Activated CD4-positive, alpha-beta memory T cell treated with anti-CD3 and anti-CD28 coated beads, Interleukin-2, amount 10 ng/mL, durations not matched to agents 7 days and 5 days (primary cell): ENCODE measurements around the gene CCPG1. TPM values are rescaled to one million over a fixed set of nuclear protein-coding genes. Genes with fewer than 3 reads are reported as not detected.

Source experiments
- CTCF ChIA-PET: fragments of 350-600 bp; sonication (Branson Sonifier 250); formaldehyde crosslinking; loops from one replicate; lab custom pipeline; 2021; ENCODE audit warnings: antibody characterized with exemption, inconsistent platforms; lab: Charles Lee
- POLR2A ChIA-PET: fragments of 350-600 bp; sonication (Branson Sonifier 250); formaldehyde crosslinking; loops from one replicate; lab custom pipeline; 2021; ENCODE audit warnings: antibody characterized with exemption; lab: Charles Lee
- DNase-seq: peaks from one replicate; pipeline ENCODE4 v3.0.0-alpha.2; 2020
- H3K27ac Mint-ChIP-seq: one replicate; pipeline ENCODE4 v1.8.0; 2021; ENCODE audit warnings: mild to moderate bottlenecking, mixed read lengths
- H3K27me3 Mint-ChIP-seq: one replicate; pipeline ENCODE4 v1.8.0; 2021; ENCODE audit warnings: mixed read lengths
- H3K36me3 Mint-ChIP-seq: one replicate; pipeline ENCODE4 v1.8.0; 2021; ENCODE audit warnings: low read depth, mixed read lengths
- H3K4me1 Mint-ChIP-seq: one replicate; pipeline ENCODE4 v1.8.0; 2021; ENCODE audit warnings: mixed read lengths
- H3K4me3 Mint-ChIP-seq: one replicate; pipeline ENCODE4 v1.8.0; 2021; ENCODE audit warnings: mild to moderate bottlenecking, mixed read lengths
- H3K9me3 Mint-ChIP-seq: one replicate; pipeline ENCODE4 v1.8.0; 2021; ENCODE audit warnings: mixed read lengths
- total RNA-seq, 2 experiments: library from RNA; stranded (reverse); gene quantifications; one replicate each; pipeline ENCODE4 v1.2.3, GENCODE V29; 2021

The CCPG1 gene
- total RNA-seq, 2 experiments from 2014 or later = 33.3 to 33.4 TPM

DNA sequence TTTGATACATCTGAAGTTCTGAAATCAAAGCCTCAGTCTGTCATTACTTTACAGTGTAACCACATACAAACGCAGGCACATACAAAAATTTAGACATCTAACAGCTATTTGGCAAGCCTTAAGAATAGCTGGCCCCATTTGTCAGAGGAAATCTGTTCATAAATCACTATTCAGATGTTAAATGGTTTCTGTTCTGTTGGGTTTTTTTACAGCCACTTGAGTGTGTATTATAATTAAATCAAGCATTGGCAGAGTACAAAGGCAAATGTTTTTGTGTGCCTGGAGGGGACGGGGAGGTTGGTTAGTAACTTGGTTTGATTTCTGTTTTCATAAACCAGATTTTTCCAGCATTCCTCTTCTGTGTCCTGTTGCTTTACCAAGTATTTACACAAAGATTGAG is 65.0 kb downstream of the CCPG1 start:
- POLR2A ChIA-PET = interaction anchor here (0.8 kb wide), 1 partner anchor 24 kb away, joined by 3 read pairs; the partner anchor contains the start of genes PIGB and PIGBOS1
- no peaks in the 10 kb centered on the region for H3K4me1 Mint-ChIP-seq
- CTCF ChIA-PET = interaction anchor here (1.3 kb wide), 1 partner anchor 65 kb away, joined by 3 read pairs; the partner anchor contains the start of genes CCPG1 and PIERCE2

DNA sequence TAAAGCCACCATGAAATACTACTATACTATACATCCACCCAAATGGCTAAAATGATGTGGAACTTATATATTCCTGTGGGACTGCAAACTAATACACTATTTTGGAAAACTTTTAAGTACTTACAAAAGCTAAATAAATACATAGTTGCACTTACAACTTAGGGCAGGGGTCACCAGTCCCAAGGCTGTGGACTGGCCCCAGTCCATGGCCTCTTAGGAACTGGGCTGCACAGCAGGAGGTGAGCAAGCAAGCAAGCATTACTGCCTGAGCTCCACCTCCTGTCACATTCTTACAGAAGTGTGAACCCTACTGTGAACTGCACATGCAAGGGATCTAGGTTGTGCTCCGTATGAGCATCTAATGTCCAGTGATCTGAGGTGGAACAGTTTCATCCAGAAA is 71.0 kb downstream of the CCPG1 start:
- no peaks in the 10 kb centered on the region for H3K4me1 Mint-ChIP-seq
- H3K36me3 Mint-ChIP-seq = peaks cover 32% of the 10 kb centered on the region
- no peak overlapping the region for H3K27ac Mint-ChIP-seq
- no peak overlapping the region for H3K4me3 Mint-ChIP-seq
- H3K27me3 Mint-ChIP-seq = no peaks in the 10 kb centered on the region
- DNase-seq = no peak
- ChIA-PET CTCF (interaction anchor here (2.0 kb wide), 1 partner anchor 102 kb away, joined by 4 read pairs; no protein-coding TSS in a partner anchor), POLR2A (interaction anchor here (1.1 kb wide), 1 partner anchor 18 kb away, joined by 3 read pairs; the partner anchor contains the start of genes PIGB and PIGBOS1)
- H3K9me3 Mint-ChIP-seq = no peaks in the 10 kb centered on the region

More for the DNA sequence above, 65.0 kb downstream of the CCPG1 start:
- Mint-ChIP-seq H3K9me3 (no peaks in the 10 kb centered on the region), H3K27ac (no peak overlapping the region), H3K27me3 (no peaks in the 10 kb centered on the region), H3K4me3 (no peak overlapping the region), H3K36me3 (peaks cover 40% of the 10 kb centered on the region)
- no peak for DNase-seq

- no peaks in the 10 kb centered on the region for H3K27me3 Mint-ChIP-seq
- CTCF ChIA-PET = no interaction called here
- no peak overlapping the region for H3K27ac Mint-ChIP-seq
- H3K4me1 Mint-ChIP-seq = no peaks in the 10 kb centered on the region
- H3K36me3 Mint-ChIP-seq = peaks cover 41% of the 10 kb centered on the region
- POLR2A ChIA-PET = no interaction called here
- H3K9me3 Mint-ChIP-seq = no peaks in the 10 kb centered on the region
- no peak overlapping the region for H3K4me3 Mint-ChIP-seq
- no peak for DNase-seq
Measured at GRCh38 chr15:55334997-55335396, 73.2 kb downstream of the CCPG1 start.

DNA sequence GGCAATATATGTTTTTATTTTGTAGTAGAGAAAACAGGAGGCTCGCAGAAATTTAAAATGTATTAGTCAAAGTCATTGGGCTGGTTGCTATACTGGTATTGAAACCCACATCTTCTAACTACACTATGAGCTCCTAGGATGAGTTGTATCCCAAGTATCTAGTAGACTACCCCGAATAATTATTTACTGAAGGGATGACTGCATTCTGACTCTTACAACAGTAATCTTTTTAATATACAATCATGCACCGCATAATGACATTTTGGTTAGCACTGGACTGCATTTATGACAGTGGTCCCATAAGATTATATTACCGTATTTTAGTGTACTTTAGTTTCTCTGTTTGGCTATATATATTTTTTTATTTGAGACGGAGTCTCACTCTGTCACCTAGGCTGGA is 73.8 kb downstream of the CCPG1 start:
- Mint-ChIP-seq H3K27ac (no peak overlapping the region), H3K27me3 (no peaks in the 10 kb centered on the region), H3K4me3 (no peak overlapping the region), H3K4me1 (no peaks in the 10 kb centered on the region), H3K9me3 (no peaks in the 10 kb centered on the region), H3K36me3 (peaks cover 37% of the 10 kb centered on the region)
- no peak for DNase-seq
- ChIA-PET CTCF (no interaction called here), POLR2A (no interaction called here)

DNA sequence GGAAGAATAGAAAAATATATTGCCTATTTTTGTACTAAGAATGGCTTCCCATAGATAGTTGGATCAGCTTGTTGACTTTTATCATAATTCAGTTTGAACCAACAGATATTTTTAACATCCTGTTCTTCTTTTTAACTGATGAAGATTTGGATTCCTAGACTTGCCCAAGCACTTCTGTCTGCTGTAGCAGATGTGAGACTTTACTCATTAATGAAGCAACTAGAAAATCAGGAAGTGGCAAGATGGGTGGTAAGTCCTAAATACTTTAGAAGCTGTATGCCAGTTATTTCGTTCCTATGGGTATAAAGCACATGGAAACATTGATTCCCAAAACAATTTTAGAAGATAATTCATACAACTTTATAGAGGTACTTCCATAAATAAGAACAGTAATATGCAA is 80.8 kb downstream of the CCPG1 start:
- no peak overlapping the region for H3K4me3 Mint-ChIP-seq
- DNase-seq = no peak
- no peak overlapping the region for H3K27ac Mint-ChIP-seq
- peaks cover 32% of the 10 kb centered on the region for H3K36me3 Mint-ChIP-seq
- CTCF ChIA-PET = interaction anchor here (0.6 kb wide), 1 partner anchor 110 kb away, joined by 3 read pairs; no protein-coding TSS in a partner anchor
- POLR2A ChIA-PET = interaction anchor here (1.9 kb wide), 1 partner anchor 8 kb away, joined by 10 read pairs; the partner anchor contains the start of genes PIGB and PIGBOS1
- H3K27me3 Mint-ChIP-seq = no peaks in the 10 kb centered on the region
- H3K4me1 Mint-ChIP-seq = peaks cover 4% of the 10 kb centered on the region
- no peaks in the 10 kb centered on the region for H3K9me3 Mint-ChIP-seq

DNA sequence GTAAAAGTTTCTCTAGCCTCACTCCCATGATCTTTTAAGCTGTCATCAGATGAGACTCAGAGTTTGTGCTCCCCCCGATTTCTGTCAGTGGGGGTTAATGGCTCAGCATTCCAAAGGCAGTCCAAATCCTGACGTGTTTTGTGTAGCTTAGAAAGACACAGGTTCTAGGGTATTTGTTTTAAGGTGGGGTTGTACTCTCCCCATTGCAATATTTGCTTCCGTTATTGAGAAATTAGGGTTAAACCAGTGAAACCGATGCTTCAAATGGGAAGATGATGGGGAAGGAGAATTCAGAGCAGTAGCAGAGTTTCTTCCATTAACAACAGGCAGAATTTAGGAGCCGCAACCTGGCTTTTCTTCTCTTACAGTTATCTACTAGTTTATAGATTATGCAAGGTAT is 85.7 kb downstream of the CCPG1 start:
- H3K4me3 Mint-ChIP-seq = no peak overlapping the region
- ChIA-PET CTCF (no interaction called here), POLR2A (interaction anchor here (0.6 to 1.6 kb wide), 2 partner anchors 35 to 86 kb away, joined by 3 to 5 read pairs; partner anchors contain the start of genes CCPG1 and PIERCE2)
- peaks cover 29% of the 10 kb centered on the region for H3K4me1 Mint-ChIP-seq
- DNase-seq = no peak
- H3K9me3 Mint-ChIP-seq = no peaks in the 10 kb centered on the region
- peaks cover 33% of the 10 kb centered on the region for H3K36me3 Mint-ChIP-seq
- H3K27ac Mint-ChIP-seq = no peak overlapping the region
- no peaks in the 10 kb centered on the region for H3K27me3 Mint-ChIP-seq

- Mint-ChIP-seq H3K36me3 (peaks cover 40% of the 10 kb centered on the region), H3K4me3 (no peak overlapping the region), H3K4me1 (peaks cover 39% of the 10 kb centered on the region), H3K27me3 (no peaks in the 10 kb centered on the region), H3K27ac (no peak overlapping the region), H3K9me3 (no peaks in the 10 kb centered on the region)
- CTCF ChIA-PET = no interaction called here
- POLR2A ChIA-PET = no interaction called here
- no peak for DNase-seq
Measured at GRCh38 chr15:55320963-55321362, 87.2 kb downstream of the CCPG1 start.

DNA sequence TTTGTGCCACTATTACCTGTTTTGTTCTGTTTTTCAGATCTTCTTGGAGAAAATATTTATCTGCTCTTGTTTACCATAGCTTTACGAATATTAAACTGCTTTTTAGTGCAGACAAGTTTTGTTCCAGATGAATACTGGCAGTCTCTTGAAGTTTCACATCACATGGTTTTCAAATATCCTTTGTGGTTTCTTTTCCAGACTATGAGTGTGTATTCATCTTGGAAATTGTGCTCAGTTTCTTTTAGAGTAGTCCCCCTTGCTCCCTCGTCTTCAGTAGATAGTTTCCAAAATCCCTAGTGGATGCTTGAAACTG is 88.0 kb downstream of the CCPG1 start:
- POLR2A ChIA-PET = interaction anchor here (1.1 to 3.5 kb wide), 12 partner anchors 12 to 123 kb away, joined by 3 to 46 read pairs (median 6); partner anchors contain the start of genes CCPG1, PIERCE2 and RSL24D1
- Mint-ChIP-seq H3K4me3 (peak overlapping the region; percentile 98), H3K9me3 (no peaks in the 10 kb centered on the region), H3K27me3 (no peaks in the 10 kb centered on the region), H3K36me3 (peaks cover 46% of the 10 kb centered on the region), H3K4me1 (peaks cover 45% of the 10 kb centered on the region), H3K27ac (peak overlapping the region; percentile 49)
- DNase-seq = no peak
- CTCF ChIA-PET = interaction anchor here (0.6 to 3.1 kb wide), 3 partner anchors 88 to 114 kb away, joined by 3 to 19 read pairs (median 4); partner anchors contain the start of genes CCPG1 and PIERCE2

DNA sequence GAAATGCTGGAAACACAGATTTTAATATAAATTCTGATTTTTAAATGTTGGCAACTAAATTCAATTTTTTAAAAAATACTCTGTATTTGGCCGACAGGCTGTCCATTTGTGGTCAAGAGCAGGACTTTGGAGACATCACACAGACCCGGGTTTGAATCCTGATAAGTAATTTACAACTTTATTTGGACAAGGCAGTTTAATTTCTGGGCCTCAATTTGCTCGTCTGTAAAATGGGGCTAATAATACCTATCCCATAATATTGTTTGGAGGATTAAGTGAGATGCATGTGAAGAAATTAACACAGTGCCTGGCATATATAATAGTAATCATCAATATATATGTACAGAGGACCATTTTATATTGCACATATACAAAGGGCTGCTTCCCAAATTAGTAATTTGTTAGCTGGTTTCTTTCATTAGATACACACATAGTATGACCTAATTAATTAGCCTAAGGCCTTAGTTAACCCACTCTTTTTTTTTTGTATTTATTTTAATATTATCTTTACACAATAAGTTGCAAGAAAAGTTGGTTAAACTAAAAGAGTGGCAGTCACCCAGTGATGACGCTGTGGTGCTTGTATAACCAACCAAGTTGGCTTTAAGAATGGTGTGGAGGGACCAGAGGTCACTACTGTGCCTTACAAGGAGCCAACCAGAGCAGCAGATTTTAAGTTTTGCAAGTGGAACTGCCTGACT is 88.5 kb downstream of the CCPG1 start:
- peaks cover 50% of the 10 kb centered on the region for H3K4me1 Mint-ChIP-seq
- no peaks in the 10 kb centered on the region for H3K9me3 Mint-ChIP-seq

DNA sequence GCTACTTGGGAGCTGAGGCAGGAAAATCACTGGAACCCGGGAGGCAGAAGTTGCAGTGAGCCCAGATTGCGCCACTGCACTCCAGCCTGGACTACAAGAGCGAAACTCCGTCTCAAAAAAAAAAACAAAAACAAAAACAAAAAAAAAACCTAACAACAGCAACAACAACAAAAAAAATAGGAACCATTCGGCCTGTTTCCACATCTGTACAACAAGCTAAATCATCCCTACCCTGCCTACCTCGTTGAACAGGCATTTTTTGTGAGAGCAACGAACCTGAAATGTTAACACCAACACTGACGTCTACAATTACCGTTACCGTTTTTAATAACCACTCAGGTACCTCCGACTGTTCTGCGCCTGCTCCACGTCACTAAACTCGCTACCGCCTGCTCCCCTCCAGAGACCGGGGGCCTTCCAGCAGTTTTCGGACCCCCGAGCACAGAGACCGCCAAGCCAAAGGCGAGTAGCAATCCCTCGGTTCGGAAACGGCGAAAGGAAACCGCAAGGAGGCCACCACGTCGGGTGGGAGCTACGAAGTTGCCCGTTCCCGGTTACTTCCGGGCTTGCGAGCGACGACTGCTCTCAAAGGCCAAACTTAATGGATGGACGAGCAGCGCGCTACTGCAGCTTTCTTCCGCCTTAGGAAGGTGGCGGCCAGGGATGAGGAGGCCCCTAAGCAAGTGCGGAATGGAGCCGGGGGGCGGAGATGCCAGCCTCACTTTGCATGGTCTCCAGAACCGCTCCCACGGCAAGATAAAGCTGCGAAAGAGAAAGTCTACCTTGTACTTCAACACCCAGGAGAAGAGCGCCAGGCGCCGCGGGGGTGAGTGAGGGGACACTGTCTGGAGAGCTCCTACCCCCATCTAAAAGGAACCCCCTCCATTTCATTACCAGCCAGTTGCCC is 89.3 kb downstream of the CCPG1 start, which contains the start of the genes PIGB and PIGBOS1:
TSS of gene PIGB (plus strand) at position 635 of the 907 bp plus-strand sequence. CDS start at position 664, 29 bp downstream.
TSS of gene PIGBOS1 (minus strand) at position 536 of the 907 bp plus-strand sequence. CDS start 1,331 bp downstream, outside the sequence.
- DNase-seq = peak; percentile 85
- POLR2A ChIA-PET = interaction anchor here (0.7 to 3.5 kb wide), 32 partner anchors 9 to 794 kb away, joined by 3 to 46 read pairs (median 5); partner anchors contain the start of genes CCPG1, PIERCE2 and RSL24D1
- Mint-ChIP-seq H3K4me1 (peaks cover 56% of the 10 kb centered on the region), H3K4me3 (peak within 1 kb of the TSS; percentile 98), H3K27me3 (no peaks in the 10 kb centered on the region), H3K9me3 (no peaks in the 10 kb centered on the region), H3K27ac (peak within 1 kb of the TSS; percentile 95), H3K36me3 (peaks cover 53% of the 10 kb centered on the region)
- CTCF ChIA-PET = interaction anchor here (0.6 to 3.1 kb wide), 15 partner anchors 14 to 207 kb away, joined by 3 to 19 read pairs (median 4); partner anchors contain the start of genes CCPG1, PIERCE2 and RSL24D1

More for the DNA sequence above, 88.5 kb downstream of the CCPG1 start:
- ChIA-PET CTCF (interaction anchor here (0.6 to 3.1 kb wide), 12 partner anchors 13 to 206 kb away, joined by 3 to 19 read pairs (median 4); partner anchors contain the start of genes CCPG1, PIERCE2 and RSL24D1), POLR2A (interaction anchor here (0.9 to 3.5 kb wide), 27 partner anchors 8 to 795 kb away, joined by 3 to 46 read pairs (median 5); partner anchors contain the start of genes CCPG1, PIERCE2 and RSL24D1)
- DNase-seq = peak; percentile 29
- Mint-ChIP-seq H3K27me3 (no peaks in the 10 kb centered on the region), H3K36me3 (peaks cover 51% of the 10 kb centered on the region), H3K4me3 (peak overlapping the region; percentile 98), H3K27ac (peak overlapping the region; percentile 95)
